ELR (cell line): ENCODE measurements around the gene PEX26.
A peak's percentile ranks its signal among the peaks of the same experiment; 100 is the strongest.
"Not testable (repeated sequence)": the region's sequence is repeated elsewhere in the genome, so short reads cannot be mapped to it uniquely, and the experiment has no call there.

Experiments used
- DNase-seq: peaks from one replicate; pipeline ENCODE4 v3.0.0-alpha.2; 2015; ENCODE audit warnings: low read depth

PEX26 gene

GRCh38 chr22:18077639-18078328 lies at the start of gene PEX26:
PEX26 (plus strand) TSS chr22:18077990; CDS start chr22:18078377, 387 bp downstream.
- DNase-seq = peak; percentile 98

GRCh38 chr22:18028817-18029527 lies 48.8 kb upstream of the PEX26 start:
- DNase-seq = no peak

GRCh38 chr22:18029686-18030267 lies 48.0 kb upstream of the PEX26 start:
- no peak for DNase-seq

DNA sequence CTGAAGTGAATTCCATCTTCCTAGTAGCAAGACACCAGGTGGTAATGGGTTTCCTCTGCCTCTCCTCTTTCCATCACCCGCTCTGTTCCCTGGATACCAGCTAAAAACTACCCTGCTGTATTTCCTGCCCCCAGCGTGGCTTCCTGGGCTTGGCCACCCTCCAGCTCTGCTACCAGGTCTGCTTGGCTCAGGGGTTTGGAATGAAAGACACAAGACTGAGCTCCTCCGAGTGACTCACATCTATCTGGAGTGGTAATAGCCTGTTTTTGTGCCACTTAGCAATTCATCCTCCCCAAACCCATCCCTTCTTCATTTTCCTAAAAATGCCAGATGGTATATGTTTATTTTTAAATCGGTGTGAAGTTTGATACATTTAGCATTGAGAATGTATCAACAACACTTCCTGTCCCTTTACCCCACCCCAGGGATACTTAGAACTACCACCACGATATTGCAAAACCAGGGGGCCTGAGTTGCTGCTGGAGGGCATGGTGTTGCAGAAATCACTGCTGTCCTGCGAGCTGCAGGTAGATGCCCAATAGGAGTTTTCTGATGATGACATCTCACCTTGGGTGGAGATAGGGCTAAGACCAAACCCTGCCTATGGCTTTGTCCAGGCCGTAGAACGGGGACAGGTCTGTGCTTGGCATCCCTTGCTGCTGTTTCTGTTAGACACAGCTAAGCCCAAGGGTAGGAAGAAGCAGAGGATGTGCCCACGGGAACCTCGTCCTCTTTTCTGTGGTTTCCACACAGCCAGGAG lies 45.9 kb upstream of the PEX26 start:
- DNase-seq = peak; percentile 99

- DNase-seq = peak; percentile 93
Observed at GRCh38 chr22:18032455-18033101, 45.2 kb upstream of the PEX26 start.

DNA sequence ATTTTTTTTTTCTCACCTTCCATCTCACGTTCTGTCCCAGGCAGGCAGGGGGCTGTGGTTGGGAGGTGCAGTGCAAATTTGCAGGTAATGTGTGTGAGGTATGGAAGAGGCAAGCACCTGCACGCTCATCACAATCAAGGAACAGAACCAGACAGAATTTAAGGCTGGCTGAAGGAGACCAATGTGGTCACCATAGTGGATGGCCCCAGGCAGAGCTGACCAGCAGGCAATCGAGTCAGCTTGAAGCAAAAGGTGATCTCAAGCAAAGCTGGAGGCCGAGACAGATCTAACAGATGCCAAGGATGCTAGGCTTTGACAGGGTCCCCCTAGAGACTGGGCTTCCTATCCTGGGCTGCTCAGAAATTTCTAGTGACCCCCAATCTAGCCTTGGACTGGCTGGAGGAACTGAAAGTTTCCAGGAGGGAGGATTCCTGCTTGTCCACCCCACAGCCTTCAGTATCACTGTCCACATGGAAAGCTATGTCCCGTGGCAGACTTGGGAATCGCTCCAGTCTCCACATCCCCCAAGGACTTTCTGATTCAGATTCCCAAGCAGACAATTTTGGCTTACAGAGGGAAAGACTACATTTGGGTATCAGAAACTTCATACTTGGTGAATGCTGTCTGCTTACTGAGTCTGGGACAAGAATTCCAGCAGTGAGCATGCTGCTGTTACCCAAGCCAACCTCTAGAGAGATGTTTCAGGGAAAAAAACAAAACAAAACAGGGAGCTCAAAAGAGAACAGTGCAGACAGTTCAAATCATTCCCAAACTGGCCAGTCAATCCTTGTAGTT lies 44.4 kb upstream of the PEX26 start:
- peak; percentile 39 for DNase-seq

DNA sequence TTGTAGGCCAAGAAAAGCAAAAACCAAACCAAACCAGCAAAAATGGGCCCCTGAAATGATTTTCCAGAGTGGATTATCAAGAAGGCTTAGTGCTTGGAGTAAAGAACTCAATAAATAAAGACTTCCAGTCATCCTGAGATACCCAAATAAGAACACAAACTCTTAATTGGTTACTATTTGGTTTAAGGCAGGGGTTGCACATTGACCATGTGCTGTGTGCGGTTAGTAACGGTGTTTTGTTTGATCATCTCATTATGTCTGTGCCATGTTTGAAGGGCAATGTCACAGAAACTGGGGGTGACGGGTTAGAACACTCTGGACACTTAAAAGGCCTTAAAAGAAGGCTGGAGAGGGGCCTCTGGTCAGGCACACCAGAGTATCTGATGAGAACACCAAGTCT lies 43.7 kb upstream of the PEX26 start:
- DNase-seq = no peak

DNA sequence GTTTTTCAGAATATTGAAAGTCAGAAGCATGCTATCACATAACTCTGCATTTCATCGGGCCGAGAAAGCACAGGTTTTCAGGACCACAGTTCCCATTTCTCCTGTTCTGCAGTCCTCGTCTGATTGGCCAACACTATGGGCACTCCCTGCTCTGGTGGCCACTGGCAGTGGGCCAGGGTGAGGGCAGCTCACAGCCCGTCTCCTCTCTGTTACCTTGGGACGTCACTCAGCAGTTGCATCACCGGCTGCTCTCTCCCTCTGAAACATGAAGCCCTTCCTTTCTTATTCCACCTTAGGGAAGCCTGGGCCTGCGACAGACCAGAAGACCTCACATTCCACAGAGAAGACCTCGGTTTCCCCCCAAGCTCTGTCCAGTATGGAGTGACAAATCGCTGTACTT lies 42.0 kb upstream of the PEX26 start:
- no peak for DNase-seq

GRCh38 chr22:18040898-18041297 lies 36.9 kb upstream of the PEX26 start:
- DNase-seq = not testable (repeated sequence)

- peak; percentile 20 for DNase-seq
Observed at GRCh38 chr22:18042685-18043084, 35.1 kb upstream of the PEX26 start.

DNA sequence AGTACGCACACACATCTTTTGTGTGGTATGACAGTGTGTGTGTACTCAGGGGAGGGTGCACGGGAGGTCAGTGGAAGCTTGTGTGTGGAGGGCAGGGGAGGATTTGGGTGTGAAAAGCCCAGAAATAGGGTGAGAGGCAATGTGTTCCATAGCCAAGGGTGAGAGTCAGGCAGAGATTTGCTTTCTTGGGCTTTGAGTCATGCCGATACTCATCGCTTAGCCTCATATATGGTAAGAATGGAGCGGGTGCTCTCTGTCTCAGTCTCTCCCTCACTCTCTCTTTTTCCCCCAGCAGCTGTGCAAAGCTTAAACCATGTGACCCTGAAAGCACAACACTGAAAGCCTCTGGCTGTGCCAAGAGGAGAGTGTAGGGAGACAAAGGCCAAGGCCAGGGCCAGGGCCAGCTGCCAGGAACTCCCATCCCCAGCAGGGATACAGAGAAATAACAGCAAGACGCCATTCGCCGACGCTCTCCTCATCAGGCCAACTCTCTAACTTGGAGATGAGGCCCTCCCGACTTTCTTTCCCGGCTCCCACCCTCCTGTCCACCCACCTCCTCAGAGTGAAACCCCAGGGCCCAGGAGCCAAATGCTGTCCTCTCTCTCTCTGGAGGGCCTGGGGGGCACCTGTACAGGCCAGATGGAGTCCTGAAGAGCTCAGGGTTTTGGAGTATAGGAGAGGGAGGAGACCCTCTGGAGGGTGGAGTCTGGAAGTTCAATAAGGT lies 33.1 kb upstream of the PEX26 start:
- no peak for DNase-seq

GRCh38 chr22:18045794-18046193 lies 32.0 kb upstream of the PEX26 start:
- no peak for DNase-seq

- no peak for DNase-seq
Observed at GRCh38 chr22:18048041-18048440, 29.7 kb upstream of the PEX26 start.

DNA sequence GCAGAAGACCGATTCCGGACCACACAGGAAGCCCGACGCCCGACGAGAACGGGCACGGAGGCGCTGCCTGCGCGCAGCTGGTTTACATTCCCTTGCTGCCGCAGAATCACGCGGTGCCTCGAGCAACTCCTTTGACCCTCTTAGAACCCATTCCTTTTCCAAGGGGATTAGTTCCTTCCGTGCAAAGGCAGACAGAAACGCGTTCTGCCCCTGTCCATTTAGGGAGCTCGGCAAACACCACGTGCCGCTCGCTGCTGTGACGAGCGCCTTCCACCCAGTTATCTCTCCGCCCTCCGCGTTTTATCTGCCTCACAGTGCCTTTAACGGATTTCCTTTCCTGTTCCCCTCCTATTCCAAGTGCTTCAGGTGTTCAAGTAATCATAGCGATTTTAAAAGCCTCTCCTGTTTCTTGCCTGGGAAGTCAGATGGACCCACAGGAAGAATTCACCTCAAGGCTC lies 29.3 kb upstream of the PEX26 start:
- peak; percentile 42 for DNase-seq

GRCh38 chr22:18050065-18050464 lies 27.7 kb upstream of the PEX26 start:
- no peak for DNase-seq

DNA sequence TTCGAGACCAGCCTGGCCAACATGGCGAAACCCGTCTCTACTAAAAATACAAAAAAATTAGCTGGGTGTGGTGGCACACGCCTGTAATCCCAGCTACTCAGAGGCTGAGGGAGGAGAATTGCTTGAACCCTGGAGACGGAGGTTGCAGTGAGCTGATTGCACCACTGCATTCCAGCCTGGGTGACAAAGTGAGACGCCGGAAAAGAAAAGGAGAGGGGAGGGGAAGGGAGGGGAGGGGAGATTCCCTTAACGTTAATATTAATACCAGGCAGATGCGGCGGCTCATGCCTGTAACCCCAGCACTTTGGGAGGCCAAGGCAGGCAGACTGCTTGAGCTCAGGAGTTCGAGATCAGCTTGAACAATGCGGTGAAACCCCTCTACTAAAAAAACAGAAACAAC lies 26.7 kb upstream of the PEX26 start:
- peak; percentile 34 for DNase-seq

DNA sequence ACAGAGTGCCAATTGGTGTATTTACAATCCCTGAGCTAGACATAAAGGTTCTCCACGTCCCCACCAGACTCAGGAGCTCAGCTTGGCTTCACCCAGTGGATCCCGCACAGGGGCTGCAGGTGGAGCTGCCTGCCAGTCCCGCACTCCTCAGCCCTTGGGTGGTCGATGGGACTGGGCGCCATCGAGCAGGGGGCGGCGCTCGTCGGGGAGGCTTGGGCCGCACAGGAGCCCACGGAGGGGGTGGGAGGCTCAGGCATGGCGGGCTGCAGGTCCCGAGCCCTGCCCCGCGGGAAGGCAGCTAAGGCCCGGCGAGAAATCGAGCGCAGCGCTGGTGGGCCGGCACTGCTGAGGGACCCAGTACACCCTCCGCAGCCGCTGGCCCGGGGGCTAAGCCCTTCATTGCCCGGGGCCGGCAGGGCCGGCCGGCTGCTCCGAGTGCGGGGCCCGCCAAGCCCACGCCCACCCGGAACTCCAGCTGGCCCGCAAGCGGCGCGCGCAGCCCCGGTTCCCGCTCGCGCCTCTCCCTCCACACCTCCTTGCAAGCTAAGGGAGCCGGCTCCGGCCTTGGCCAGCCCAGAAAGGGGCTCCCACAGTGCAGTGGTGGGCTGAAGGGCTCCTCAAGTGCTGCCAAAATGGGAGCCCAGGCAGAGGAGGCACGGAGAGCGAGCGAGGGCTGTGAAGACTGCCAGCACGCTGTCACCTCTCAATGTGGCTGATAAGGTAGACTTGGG lies 24.4 kb upstream of the PEX26 start:
- not testable (repeated sequence) for DNase-seq

DNA sequence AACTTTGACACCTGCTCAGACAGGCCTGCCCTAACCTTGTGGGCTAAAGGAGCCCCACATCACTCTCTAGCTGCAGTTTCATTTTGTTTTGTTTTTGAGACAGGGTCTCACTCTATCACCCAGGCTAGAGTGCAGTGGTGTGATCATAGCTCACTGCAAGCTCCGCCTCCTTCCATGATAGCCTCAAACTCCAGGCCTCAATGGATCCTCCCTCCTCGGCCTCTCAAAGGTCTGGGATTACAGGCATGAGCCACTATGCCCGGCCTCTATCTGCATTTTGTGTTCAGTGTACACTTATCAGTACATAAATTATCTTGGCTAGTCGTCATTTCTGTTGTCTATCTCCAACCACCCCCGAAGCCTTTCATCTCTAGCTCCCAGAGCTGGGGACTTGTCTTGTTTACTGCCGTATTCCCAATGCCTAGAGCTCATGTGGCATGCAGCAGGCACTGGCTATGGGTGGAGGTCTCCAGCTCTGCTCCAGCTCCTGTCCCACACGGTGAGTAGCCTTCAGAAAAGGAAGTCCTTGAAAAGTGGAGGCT lies 22.1 kb upstream of the PEX26 start:
- DNase-seq = no peak

DNA sequence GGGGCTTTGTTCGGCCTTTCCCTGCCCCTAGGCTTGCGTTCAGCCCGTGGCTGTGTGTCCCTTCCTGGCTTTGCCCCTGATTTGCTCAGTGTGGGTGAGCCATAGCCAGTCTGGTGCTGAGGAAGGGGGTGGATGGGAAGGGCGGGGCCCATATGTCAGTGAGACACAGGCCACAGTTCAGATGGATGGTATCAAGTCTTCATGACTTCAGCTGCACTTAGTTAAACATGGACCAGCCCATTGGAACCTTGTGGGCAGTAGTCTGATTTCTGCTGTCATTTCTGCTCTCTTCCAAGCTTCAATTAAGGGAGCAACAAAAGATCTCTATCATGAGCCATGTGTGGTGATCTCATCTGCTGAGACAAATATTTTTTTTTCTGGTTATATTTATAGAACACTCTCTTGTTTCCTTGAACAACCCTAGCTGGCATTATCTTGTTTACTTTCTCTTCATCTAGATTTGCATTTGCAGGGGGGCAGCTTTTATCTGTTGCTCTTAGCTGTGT lies 21.6 kb upstream of the PEX26 start:
- DNase-seq = peak; percentile 74
